OCI-M2 (cell line): ENCODE measurements around the gene C19orf18.
"Not testable (repeated sequence)": the region's sequence is repeated elsewhere in the genome, so short reads cannot be mapped to it uniquely, and the experiment has no call there.

Experiments
- DNase-seq: peaks from one replicate; lab custom pipeline; 2025; ENCODE audit not compliant: unreplicated experiment; lab: John Stamatoyannopoulos, UW

C19orf18 gene

GRCh38 chr19:57974434-57974833, at the start of gene C19orf18:
Gene C19orf18, minus strand, starts transcription at chr19:57974534. Its CDS starts 102 bp downstream, at chr19:57974432.
- no peak for DNase-seq

GRCh38 chr19:58022283-58022660, 47.9 kb upstream of the C19orf18 start:
- no peak for DNase-seq

- no peak for DNase-seq
These were observed 47.4 kb upstream of the C19orf18 start for GRCh38 chr19:58021541-58022282.

- no peak for DNase-seq
These were observed 45.8 kb upstream of the C19orf18 start for GRCh38 chr19:58020129-58020528.

- DNase-seq, result no peak
These were observed 39.8 kb upstream of the C19orf18 start for GRCh38 chr19:58014141-58014540.

GRCh38 chr19:58010507-58010906, 36.2 kb upstream of the C19orf18 start:
- DNase-seq, result no peak

GRCh38 chr19:58009666-58010301, 35.5 kb upstream of the C19orf18 start:
- DNase-seq, result no peak

- no peak for DNase-seq
These were observed 34.9 kb upstream of the C19orf18 start for GRCh38 chr19:58009301-58009665.

GRCh38 chr19:58008877-58009276, 34.5 kb upstream of the C19orf18 start:
- not testable (repeated sequence) for DNase-seq

- DNase-seq, result no peak
These were observed 33.0 kb upstream of the C19orf18 start for GRCh38 chr19:58007285-58007684.

GRCh38 chr19:58003174-58003828, 29.0 kb upstream of the C19orf18 start:
- DNase-seq, result no peak

- no peak for DNase-seq
These were observed 28.2 kb upstream of the C19orf18 start, which contains the start of gene ZNF606 for GRCh38 chr19:58002384-58003173. Gene ZNF606, minus strand, starts transcription at chr19:58002820. Its CDS starts 1,501 bp downstream, at chr19:58001319.

GRCh38 chr19:58001895-58002369, 27.6 kb upstream of the C19orf18 start:
- no peak for DNase-seq

- no peak for DNase-seq
These were observed 26.3 kb upstream of the C19orf18 start for GRCh38 chr19:58000677-58001076.

- DNase-seq, result no peak
These were observed 18.5 kb upstream of the C19orf18 start for GRCh38 chr19:57992841-57993240.

- no peak for DNase-seq
These were observed 4.4 kb upstream of the C19orf18 start for GRCh38 chr19:57978586-57979289.

GRCh38 chr19:57964761-57965160, 9.6 kb downstream of the C19orf18 start:
- no peak for DNase-seq

- no peak for DNase-seq
These were observed 12.5 kb downstream of the C19orf18 start for GRCh38 chr19:57961785-57962184.

GRCh38 chr19:57954996-57955395, 19.3 kb downstream of the C19orf18 start:
- DNase-seq, result no peak

- no peak for DNase-seq
These were observed 24.6 kb downstream of the C19orf18 start for GRCh38 chr19:57949702-57950101.
